ENCODE results near the gene CTNNA3. TPM values are rescaled to one million over a fixed set of nuclear protein-coding genes. Genes with fewer than 3 reads are reported as not detected.

Gene CTNNA3
- total RNA-seq, 1 experiment from 2014 or later: 0.20 TPM

DNA sequence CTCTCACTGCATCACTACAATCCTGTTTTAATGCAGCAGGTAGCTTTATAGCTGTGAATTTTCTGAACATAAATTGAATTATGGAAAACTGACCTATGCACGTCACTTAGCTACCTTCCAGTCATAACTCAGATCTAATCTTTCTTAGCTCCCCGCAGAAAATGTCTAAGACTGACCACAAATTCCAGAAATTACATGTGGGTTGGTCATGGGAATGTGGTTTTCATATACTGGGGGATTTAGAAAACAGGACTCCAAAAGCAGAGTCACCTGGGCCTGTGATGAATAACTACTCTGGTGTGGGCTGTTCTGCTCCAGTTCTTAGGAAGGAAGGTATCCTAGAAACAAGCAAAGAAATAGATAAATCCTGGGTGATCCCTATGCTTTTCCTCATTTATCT, 948.5 kb downstream of the CTNNA3 start:
- H3K27me3 ChIP-seq (replicated peaks; ENCODE audit: control insufficient read depth, insufficient read depth, low read length): no peaks in the 10 kb centered on the region
- ChIA-PET CTCF (no interaction called here), POLR2A (no interaction called here)
- TF ChIP-seq, protein P1, sequence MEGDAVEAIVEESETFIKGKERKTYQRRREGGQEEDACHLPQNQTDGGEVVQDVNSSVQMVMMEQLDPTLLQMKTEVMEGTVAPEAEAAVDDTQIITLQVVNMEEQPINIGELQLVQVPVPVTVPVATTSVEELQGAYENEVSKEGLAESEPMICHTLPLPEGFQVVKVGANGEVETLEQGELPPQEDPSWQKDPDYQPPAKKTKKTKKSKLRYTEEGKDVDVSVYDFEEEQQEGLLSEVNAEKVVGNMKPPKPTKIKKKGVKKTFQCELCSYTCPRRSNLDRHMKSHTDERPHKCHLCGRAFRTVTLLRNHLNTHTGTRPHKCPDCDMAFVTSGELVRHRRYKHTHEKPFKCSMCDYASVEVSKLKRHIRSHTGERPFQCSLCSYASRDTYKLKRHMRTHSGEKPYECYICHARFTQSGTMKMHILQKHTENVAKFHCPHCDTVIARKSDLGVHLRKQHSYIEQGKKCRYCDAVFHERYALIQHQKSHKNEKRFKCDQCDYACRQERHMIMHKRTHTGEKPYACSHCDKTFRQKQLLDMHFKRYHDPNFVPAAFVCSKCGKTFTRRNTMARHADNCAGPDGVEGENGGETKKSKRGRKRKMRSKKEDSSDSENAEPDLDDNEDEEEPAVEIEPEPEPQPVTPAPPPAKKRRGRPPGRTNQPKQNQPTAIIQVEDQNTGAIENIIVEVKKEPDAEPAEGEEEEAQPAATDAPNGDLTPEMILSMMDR (IDR thresholded peaks at IDR 0.05; ENCODE audit: insufficient read depth in 1 of 2, low read depth in 1 of 2, low read length in 1 of 2, severe bottlenecking in 1 of 2, unreplicated experiment in 1 of 2): no peak
- H3K9me3 ChIP-seq: no peaks in the 10 kb centered on the region
- peaks cover 10% of the 10 kb centered on the region for H3K9me3 Mint-ChIP-seq (ENCODE audit: unreplicated experiment)
- H3K36me3 Mint-ChIP-seq (ENCODE audit: insufficient read depth, unreplicated experiment): no peaks in the 10 kb centered on the region
- intact Hi-C loops (cut with micrococcal nuclease; ENCODE audit: unreplicated experiment): no loop called here
- no peaks in the 10 kb centered on the region for H3K4me1 Mint-ChIP-seq (ENCODE audit: low read depth, unreplicated experiment)
- H3K4me3 ChIP-seq (ENCODE audit: low read depth, low read length): no peak overlapping the region
- no peak overlapping the region for H3K4me3 Mint-ChIP-seq (ENCODE audit: unreplicated experiment)
- H3K36me3 ChIP-seq (ENCODE audit: control insufficient read depth, insufficient read depth, low read length): no peaks in the 10 kb centered on the region
- H3K27me3 Mint-ChIP-seq (ENCODE audit: insufficient read depth, unreplicated experiment): peaks cover 9% of the 10 kb centered on the region
- H3K4me1 ChIP-seq: no peaks in the 10 kb centered on the region
- no TSS peak for BruUV-seq (replicated peaks)
- DNase-seq: no peak
- H3K27ac Mint-ChIP-seq (ENCODE audit: unreplicated experiment): no peak overlapping the region

DNA sequence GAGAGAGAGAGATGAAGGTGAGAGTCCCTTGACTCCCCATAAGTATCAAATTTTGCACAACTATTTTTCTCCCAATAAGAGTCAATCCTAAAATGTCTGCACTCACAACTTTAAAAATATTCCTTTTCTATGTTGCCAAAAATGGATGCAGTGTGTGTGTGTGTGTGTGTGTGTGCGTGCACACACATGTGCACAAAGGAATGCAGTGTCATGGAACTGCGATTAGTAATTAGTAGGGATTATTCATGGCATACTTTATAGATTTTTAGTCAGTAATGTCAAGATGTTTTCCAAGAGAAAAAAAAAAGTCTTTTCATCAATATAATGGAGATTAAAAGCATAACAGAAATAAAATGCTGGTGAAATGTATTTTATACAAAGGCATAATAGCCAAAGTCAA, 949.3 kb downstream of the CTNNA3 start:
- peaks cover 12% of the 10 kb centered on the region for H3K9me3 Mint-ChIP-seq (ENCODE audit: unreplicated experiment)
- H3K27ac Mint-ChIP-seq (ENCODE audit: unreplicated experiment): no peak overlapping the region
- Histone ChIP-seq H3K27me3 (replicated peaks; ENCODE audit: control insufficient read depth, insufficient read depth, low read length) (no peaks in the 10 kb centered on the region), H3K4me1 (no peaks in the 10 kb centered on the region), H3K4me3 (ENCODE audit: low read depth, low read length) (no peak overlapping the region), H3K9me3 (no peaks in the 10 kb centered on the region), H3K36me3 (ENCODE audit: control insufficient read depth, insufficient read depth, low read length) (no peaks in the 10 kb centered on the region)
- POLR2A ChIA-PET: no interaction called here
- no peaks in the 10 kb centered on the region for H3K4me1 Mint-ChIP-seq (ENCODE audit: low read depth, unreplicated experiment)
- H3K4me3 Mint-ChIP-seq (ENCODE audit: unreplicated experiment): no peak overlapping the region
- no peak for DNase-seq
- TF ChIP-seq, protein P1 (IDR thresholded peaks at IDR 0.05; ENCODE audit: insufficient read depth in 1 of 2, low read depth in 1 of 2, low read length in 1 of 2, severe bottlenecking in 1 of 2, unreplicated experiment in 1 of 2): no peak
- no peaks in the 10 kb centered on the region for H3K36me3 Mint-ChIP-seq (ENCODE audit: insufficient read depth, unreplicated experiment)
- BruUV-seq (replicated peaks): no TSS peak
- peaks cover 11% of the 10 kb centered on the region for H3K27me3 Mint-ChIP-seq (ENCODE audit: insufficient read depth, unreplicated experiment)
- intact Hi-C loops (cut with micrococcal nuclease; ENCODE audit: unreplicated experiment): no loop called here
- CTCF ChIA-PET: no interaction called here

DNA sequence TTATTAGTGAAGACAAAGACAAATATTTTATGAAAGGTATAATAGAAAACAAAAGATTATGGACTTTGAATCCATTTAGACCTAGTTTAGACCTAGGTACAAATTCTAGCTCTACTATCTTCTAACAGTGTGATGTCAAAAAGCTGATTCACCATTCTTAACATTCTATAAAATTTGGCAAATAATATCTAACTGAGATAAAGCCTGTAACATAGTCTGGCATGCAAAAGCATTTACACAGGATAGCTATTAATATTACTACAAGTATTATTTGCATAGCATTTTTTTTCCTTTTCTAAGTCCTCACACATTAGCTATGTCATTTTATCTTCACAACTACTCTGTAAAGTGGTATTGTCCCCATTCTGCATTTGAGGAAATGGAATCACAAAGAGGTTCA, 949.7 kb downstream of the CTNNA3 start:
- POLR2A ChIA-PET: no interaction called here
- H3K27ac Mint-ChIP-seq (ENCODE audit: unreplicated experiment): no peak overlapping the region
- no TSS peak for BruUV-seq (replicated peaks)

More for the DNA sequence above, 949.7 kb downstream of the CTNNA3 start:
- intact Hi-C loops (cut with micrococcal nuclease; ENCODE audit: unreplicated experiment): no loop called here
- no peaks in the 10 kb centered on the region for H3K4me1 Mint-ChIP-seq (ENCODE audit: low read depth, unreplicated experiment)
- Histone ChIP-seq H3K4me1 (no peaks in the 10 kb centered on the region), H3K36me3 (ENCODE audit: control insufficient read depth, insufficient read depth, low read length) (no peaks in the 10 kb centered on the region), H3K27me3 (replicated peaks; ENCODE audit: control insufficient read depth, insufficient read depth, low read length) (no peaks in the 10 kb centered on the region), H3K4me3 (ENCODE audit: low read depth, low read length) (no peak overlapping the region), H3K9me3 (no peaks in the 10 kb centered on the region)
- H3K4me3 Mint-ChIP-seq (ENCODE audit: unreplicated experiment): no peak overlapping the region
- peaks cover 12% of the 10 kb centered on the region for H3K9me3 Mint-ChIP-seq (ENCODE audit: unreplicated experiment)
- peaks cover 11% of the 10 kb centered on the region for H3K27me3 Mint-ChIP-seq (ENCODE audit: insufficient read depth, unreplicated experiment)
- TF ChIP-seq, protein P1 (IDR thresholded peaks at IDR 0.05; ENCODE audit: insufficient read depth in 1 of 2, low read depth in 1 of 2, low read length in 1 of 2, severe bottlenecking in 1 of 2, unreplicated experiment in 1 of 2): no peak
- CTCF ChIA-PET: no interaction called here
- H3K36me3 Mint-ChIP-seq (ENCODE audit: insufficient read depth, unreplicated experiment): no peaks in the 10 kb centered on the region
- no peak for DNase-seq

Data from Caco-2 (cell line).